GM19351 (cell line): ENCODE results near the gene TRIL.

ENCODE experiments used
- ATAC-seq: cut with Tn5 transposase; IDR thresholded peaks from one replicate; pipeline ENCODE4 v1.9.1; 2021; ENCODE audit warnings: mild to moderate bottlenecking, moderate library complexity; ENCODE audit not compliant: unreplicated experiment

The TRIL gene

DNA sequence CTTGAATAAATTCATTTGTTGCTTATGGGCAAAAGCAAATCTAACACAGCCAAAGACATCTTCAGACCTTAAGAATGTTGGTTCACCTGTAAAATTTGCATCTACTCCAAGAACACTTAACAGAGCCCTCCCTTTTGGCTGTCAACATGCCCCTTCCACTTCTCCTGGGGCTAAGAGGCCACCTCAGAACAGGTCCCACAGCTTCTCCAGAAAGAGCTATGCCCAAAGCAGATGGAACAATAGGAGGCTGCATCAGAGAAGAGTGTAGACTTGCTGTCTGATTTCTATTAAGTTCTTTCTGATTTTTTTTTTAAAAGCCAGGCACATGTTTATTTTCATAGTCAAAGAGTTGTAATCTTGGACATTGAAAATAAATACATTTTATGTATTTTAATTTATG is 26.1 kb upstream of the TRIL start:
- ATAC-seq, result no peak

DNA sequence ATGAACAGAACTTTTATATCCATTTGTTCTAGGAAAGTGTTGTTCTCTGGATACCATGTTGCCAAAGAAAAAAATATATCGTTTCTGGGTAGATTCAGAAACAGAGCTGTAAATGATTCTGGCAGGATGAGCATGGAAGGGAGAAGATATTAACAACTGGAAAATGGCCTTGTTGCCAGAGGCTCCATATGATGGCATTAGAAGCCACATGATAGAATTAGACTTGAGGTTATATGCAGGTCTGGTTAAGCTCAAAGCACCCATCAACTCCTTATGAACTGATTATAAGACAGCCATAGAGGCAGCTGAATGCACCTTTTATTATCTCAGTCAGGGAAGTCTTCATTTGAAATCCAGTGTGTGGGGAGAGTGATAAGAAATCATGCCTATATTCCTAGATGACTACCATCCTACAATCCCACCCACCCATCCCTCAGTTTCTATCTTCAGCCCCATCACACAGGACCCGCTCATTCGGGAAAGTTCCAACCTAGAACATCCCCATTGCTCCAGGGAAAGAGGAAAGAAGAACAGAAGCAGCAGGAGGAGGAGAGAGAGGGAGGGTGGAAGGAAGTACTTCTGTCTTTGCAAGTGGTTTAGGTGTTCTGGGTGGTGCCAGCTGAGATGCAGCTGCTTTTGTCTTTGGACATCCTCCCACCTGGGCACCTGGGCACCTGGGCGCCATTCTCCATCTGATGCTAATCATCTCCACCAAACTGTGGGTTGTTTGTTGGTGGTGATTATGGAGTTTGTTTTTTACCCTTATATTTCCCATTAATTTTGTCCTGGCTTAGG is 25.5 kb upstream of the TRIL start:
- ATAC-seq, result no peak

DNA sequence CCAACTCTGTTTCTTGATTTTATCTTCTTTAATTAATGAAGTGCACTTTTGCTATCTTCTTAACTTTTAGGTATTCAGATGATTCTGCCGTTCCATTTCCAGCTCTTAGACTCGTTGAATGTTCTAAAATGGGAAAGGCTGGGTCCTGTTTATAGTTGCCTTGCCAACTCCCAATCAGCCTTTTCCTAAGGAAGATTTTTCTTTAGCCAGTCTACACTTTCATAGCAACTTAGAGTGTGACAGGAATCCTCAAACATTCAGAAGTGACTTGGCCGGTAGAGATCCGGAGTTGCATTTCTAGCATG is 23.0 kb upstream of the TRIL start:
- no peak for ATAC-seq

DNA sequence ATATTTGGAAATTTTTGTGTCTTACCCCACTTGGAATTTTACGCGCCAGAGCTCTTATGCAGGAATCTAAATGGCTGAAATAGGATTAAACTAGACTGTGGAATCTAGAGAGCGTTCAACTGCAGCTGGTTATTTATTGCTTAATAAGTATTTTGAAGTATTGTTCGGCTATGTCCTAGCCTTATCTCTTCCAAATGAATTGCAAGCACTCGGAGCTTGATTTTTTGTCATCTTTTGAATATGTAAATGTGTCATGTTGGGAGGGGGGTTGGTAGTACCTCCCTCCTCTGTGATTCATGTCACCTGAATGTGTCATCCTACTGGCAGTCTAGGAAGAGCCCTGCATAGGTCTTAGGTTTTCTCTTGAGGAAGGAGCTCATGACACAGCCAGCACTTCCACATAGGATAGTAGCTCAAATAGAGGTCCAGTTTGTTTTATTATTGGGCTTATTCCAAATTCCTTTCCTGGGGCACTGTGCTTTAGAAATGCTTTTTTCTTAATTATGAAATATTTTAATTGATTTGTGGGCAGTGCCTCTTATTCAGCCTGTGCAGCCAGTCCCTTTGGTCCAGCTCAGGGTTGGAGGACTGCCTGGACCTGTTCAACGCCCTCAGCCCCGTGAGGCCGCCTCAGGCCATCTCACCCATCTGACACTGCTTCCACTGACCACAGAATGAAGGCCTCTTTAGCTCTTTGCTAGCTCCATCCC is 22.5 kb upstream of the TRIL start:
- no peak for ATAC-seq

DNA sequence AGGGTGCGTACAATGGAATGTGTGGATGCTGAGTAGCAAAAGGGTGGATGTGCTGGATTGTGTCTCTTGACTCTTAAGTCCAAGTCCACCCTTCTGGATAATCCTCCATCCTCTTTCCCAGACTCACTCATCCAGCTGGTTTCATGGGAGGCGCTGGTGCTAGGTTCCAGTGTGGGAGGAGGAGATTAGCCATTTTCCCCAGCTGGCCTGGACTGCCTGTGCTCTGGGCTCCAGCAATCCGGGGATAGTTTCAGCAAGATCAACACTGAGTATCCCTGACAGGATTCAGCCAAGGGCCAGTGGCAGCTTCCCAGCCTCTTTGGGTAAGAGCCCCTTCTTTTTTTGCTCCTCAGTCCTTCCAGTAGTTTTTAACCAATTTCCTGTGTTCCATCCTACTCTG is 21.6 kb upstream of the TRIL start:
- ATAC-seq, result no peak

DNA sequence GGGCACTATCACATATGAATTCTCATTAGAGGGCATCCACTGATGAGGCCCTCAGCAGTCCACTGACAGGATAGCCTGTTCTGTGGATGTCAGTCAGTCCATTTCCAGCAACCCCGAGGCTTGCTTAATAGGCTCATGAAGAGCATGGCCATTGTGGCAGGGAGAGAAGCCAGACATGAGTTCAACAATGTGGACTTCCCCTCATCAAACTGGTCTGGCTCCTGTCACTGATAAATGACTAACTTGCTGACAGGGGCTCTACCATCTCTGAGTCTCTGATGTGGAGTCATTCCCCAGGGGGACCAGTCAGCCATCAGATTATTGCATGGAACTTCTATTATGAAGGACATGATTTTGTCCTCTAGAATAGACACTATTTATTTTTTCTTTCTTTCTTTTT is 19.8 kb upstream of the TRIL start:
- ATAC-seq, result no peak

DNA sequence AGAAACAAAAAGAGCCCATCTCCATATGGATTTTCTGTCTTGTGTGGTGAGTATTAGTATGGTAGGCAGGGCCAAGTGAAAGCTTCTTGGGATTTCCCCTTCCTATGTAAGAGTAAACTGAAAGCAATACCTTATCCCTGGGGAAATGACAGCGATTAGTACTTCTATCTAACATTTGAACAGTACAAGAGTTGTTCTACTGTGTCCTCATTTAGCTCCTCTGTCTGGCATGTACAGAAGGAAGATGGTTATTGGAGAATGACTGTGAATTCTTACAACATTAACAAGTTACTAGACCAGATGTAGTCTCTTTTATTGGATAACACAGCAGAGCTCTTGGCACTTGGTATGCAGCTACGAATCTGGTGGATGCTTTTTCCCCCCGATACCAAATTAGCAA is 17.9 kb upstream of the TRIL start:
- ATAC-seq, result no peak

DNA sequence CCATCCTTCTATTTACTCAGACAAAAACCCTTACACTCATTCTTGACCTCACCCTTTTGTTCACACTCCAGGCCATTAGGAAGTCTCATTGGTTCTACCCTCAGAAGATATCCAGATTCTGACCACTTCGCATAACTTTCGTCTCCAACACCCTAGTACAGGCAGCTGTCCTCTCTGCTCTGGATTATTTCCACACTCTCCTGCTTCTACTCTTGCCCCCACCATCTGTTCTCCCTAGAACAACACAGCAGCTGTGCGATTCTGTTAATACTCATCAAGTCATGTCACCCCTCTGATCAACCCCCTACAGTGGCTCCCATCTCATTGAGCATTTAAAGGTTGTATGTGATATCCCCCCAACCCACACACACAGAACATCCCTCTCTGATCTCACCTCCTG is 15.5 kb upstream of the TRIL start:
- ATAC-seq, result no peak

DNA sequence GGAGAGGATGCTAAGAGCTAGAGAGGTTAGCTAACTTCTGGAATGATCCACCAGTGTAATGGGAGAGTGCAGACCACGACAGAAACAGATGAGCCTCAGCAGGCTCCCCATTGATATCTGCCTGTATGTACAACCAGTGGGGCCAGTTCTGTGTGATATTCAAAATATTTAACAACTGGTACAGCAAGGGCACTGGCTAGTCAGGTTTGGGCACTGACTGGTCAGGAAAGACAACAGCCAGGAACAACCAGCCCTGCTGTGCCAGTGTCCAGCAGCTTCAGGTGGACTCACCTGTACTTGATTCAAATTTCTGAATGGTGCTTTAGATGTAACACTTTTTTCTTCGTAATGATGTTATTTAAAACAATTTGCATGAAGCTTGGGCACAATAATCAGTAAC is 5.9 kb upstream of the TRIL start:
- no peak for ATAC-seq

DNA sequence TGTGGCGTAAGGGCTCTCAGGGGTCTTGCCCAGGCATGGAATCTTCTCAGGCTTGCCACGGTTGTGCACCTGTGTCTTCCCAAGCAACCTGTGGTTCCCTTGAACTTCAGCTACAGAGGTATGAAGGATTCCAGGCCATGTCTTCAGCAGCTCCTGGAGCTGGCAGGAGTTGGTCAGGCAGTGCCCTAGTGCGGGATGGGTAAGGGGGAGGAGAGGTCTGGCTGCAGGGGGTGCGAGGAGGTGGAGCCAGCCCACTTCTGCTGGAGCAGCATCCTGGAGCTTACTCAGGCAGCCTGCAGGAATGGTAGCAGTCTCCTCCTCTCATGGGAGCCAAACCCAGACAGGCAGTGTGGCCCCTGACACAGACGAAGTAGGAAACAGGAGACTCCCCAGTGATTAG is 3.8 kb upstream of the TRIL start:
- ATAC-seq, result no peak

DNA sequence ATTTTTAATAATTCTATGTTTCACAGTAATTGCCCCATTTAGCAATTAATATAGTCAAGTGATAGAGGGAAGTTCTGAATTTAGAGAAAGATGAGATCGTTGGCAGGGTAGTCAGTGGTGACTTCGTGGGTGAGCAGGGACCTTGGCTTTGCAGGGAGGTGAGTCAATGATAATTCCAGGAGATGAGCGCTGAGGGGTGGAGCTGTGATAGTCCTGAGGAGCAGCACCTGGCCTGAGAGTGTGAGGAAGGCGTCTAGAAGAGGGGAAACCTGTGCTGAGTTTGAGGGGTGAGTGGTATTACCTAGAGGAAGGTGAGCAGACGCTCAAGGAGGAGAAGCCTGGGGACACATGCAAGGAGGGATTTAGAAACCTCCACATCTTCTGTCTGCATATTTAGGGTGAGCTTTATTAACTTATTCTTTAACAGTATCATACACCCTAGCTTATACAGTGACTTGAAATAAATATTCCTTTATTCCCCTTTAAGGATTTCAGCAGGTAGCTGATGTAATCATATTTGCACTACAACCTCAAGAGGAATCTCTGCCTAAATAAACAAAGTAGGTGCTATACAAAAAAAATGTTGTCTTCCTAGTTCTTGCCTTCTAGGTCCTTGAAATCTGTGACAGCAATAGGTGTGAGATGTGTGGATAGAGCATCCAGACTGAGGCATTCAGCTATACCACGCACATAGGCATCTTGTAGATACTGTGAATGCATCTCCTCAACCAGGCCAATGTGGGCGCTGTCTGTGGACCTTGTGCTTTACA is 2.1 kb upstream of the TRIL start:
- no peak for ATAC-seq

DNA sequence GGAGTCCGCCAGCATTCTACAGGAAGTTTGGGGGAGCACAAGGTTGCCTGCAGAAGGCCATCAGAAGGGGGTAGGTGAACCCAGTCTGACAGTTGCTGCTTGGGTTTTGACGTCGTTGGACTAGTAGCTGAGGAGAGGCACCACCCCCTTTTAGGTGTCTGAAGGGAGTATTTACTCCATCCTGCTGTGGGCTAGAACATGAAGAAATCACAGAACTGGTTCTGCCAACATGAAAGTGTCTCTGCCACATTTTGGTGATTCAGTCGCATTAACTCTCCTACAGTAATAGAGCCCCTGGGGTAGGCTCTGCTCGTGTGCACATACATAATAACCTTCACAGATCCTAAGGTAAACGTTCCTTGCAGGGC is 834 bp upstream of the TRIL start:
- ATAC-seq, result no peak

DNA sequence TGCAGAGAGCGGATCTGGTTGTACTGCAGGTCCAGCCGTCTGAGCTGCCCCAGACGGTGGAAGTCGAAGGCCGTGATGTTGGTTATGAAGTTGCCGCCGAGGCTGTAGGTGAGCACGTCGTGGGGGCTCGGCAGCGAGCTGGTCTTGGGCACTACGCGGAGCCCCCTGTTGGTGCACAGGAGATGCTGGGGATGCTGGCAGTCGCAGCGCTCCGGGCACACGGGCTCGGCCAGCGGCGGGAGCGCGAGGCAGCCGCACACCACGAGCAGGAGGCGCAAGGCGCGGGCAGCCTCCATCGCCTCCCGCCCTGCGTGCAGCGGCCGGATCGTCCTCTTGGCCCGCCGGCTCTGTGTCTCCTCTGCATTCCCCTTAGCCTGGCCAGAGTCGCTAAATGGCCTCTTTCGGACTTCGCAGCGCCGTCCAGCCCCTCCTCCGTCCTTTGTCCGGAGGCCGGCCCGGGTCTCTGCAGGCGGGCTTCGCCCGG is 337 bp downstream of the TRIL start:
- no peak for ATAC-seq

DNA sequence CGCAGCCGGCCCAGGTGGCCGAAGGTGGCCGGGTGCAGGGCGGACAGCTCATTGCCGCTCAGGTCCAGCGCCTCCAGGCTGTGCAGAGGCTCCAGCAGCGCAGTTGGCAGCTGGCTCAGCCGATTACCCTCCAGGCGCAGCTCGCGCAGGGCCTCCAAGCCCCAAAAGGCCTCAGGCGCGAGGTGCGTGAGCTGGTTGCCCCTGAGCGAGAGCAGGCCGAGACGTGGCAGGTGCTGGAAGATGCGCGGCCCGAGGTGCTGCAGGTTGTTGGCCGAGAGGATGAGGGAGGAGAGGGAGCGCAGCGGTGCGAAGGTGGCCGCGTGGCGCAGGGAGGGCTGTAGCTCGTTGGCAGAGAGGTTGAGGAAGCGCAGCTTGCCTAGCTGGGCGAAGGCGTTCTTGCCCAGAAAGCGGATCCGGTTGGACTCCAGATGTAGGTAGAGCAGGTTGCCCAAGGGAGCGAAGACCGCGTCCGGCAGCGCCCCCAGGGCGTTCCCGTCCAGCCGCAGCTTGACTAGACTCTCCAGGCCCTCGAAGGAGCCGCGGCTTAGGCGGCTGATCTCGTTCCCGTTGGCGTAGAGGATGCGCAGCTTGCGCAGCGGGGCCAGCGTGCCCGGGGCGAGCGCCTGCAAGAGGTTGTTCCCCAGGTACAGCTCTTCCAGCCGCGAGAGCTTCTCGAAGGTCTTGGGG is 923 bp downstream of the TRIL start:
- ATAC-seq, result no peak

DNA sequence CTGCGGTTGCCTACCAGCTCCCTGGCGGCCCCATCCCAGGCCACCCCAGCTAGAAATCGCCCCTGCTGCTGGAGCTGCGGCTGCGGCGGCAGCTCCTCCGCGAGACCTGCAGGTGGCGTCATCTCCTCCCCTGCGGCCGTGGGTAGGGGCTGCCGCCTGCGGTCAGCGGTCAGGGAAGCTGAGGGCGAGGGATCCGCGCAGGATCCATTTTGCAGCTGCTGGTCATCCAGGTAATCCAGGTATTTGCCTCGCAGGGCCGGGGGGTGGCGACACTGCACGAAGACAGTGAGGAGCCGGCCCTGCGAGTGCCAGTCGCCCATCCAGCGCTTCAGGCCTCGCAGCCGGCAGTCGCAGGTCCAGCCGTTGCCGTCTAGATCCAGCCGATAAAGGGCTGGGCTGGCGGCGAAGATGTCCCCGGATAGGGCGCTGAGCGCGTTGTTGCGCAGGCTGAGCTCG is 1.5 kb downstream of the TRIL start:
- no peak for ATAC-seq

DNA sequence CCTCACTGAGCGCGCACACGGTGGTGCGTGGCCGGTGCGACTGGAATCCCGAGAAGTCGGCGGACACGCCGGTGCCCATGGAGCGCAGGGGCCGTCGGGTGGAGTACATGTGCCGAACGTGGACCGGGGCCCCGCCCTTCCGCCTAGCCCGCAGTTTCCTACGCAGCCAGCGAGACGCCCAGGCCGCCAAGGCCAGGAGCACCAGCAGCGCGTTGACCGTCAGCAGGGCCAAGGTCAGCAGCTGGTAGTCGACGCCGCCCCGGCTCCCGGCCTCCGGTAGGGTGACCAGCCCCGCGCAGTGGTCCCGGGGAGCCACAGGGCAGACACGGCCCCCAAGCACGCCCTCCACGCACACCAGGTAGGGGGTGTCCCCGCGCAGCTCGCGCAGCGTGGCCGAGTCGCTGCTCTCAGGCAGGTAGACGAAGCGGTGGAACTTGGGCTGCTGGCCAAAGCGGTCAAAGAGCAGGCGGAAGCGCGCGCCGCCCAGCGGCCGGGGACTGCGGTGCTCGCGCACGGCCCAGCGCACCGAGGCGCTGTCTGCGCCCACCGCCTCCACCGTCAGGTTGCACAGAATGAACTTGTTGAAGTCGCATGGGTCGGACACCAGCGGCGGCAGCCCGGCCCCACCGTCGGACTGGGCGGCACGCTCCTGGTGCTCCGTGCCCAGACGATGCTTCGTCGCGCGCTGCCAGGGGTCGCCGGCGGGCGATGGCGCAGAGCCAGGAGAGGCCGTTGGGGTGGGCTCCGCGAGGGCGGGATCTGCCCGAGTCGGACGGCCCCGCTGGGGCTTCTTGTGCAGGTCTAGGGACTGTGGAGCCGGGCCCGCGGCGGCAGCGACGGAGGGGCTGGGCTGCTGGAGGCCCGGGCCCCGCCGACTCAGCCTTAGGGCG is 2.2 kb downstream of the TRIL start:
- no peak for ATAC-seq

DNA sequence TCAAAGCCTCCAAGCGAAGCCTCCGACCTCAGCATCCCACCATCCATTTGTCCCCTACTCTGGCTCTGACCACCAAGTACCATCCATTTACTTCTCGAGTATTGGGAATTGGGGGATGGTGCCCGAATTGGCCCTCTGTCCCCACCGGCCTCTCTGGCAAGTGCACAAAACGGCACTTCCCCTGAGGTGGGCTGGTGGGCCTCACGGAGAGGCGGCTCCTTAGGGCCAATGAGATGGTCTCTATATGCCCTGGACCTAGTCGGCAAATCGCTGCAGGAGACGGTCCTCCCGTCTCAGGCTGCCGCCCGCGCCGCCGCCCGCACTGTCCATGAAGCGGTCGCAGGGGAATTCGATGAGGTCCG is 2.8 kb downstream of the TRIL start:
- no peak for ATAC-seq

DNA sequence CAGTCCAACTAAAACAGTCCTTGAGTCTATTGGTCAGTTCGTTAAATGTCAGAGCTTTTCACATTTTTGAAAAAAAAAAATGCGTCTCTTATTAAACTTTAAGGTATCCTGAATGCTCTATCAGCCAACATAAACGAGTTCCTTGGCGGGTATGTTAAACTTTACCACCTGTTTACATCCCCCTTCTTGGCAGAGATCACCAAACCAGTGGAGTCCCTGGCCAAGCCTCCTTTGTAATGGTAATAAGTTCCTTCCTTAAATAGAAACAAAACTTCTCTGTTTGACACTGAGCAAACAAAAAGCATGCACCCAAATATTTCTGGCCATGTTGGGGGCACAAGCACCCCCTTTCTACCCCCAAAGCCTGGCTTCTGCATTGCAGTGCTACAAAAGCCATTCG is 3.2 kb downstream of the TRIL start:
- ATAC-seq, result no peak

DNA sequence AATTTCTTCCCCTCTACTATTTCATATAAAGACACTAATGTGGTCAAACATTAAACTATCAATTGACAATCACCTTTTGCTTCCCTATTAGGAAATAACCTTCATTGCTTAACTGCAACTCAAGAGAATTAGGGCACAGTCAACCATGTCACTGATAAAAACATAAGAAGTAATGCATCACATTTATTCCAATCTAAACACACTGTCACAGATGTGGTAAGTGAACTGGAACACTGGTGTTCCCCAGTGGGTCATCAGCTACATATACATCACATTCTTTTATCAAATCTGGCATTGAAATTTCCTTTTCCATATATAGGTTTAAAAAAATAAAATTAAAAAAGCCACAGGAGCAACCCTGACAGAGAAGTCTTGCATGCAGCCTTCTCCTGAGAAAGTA is 3.7 kb downstream of the TRIL start:
- no peak for ATAC-seq

DNA sequence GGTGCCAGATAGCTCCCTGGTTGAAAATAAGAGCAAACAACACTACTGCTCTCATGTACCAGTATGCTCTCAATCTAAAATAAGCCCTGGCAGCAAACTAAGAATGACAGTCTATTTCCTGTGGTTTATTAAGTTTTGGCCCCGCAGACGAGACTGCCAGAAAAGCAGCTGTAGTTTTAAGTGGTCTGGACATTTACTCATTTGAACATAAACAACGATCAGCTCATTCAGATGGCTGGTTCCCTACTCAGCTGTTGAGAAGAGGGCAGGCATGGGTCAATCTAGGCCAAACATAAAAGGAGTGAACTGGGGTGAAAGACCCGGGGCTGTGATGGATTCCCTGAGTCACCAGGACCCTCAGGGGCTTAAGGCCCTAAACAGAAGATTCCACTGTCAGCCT is 4.5 kb downstream of the TRIL start:
- no peak for ATAC-seq
